Left ventricle myocardium inferior (tissue), 1 donor: ENCODE data around the gene CHRM2. TPM values are rescaled to one million over a fixed set of nuclear protein-coding genes. Genes with fewer than 3 reads are reported as not detected.
A peak's percentile ranks its signal among the peaks of the same experiment; 100 is the strongest.

ENCODE experiments used
- DNase-seq: peaks from one replicate; pipeline ENCODE4 v3.0.0-alpha.2; 2020
- H3K27ac ChIP-seq: fragments of 200-600 bp; replicated peaks from 2 replicates; pipeline ENCODE4 v1.8.0; 2021
- H3K27me3 ChIP-seq: fragments of 200-600 bp; 2 replicates; pipeline ENCODE4 v1.8.0; 2021; ENCODE audit warnings: low read depth
- H3K36me3 ChIP-seq: fragments of 200-600 bp; 2 replicates; pipeline ENCODE4 v1.8.0; 2021
- H3K4me1 ChIP-seq: fragments of 200-600 bp; 2 replicates; pipeline ENCODE4 v1.8.0; 2021
- H3K4me3 ChIP-seq: fragments of 200-600 bp; 2 replicates; pipeline ENCODE4 v1.8.0; 2021; ENCODE audit warnings: mild to moderate bottlenecking, moderate library complexity
- H3K9me3 ChIP-seq: fragments of 200-600 bp; replicated peaks from 2 replicates; pipeline ENCODE4 v1.8.0; 2021
- CTCF ChIP-seq: fragments of 200-600 bp; IDR thresholded peaks from 2 replicates; pipeline ENCODE4 v1.8.0; 2021; ENCODE audit warnings: antibody characterized with exemption, mild to moderate bottlenecking, borderline replicate concordance
- intact Hi-C: fragments of 100-400 bp; cut with micrococcal nuclease; formaldehyde crosslinking; loops from one replicate; pipeline ENCODE4 v1.11.0; 2022
- total RNA-seq: library from RNA; stranded (reverse); fragmentation: NEBNext Ultra II Directional; extraction: Animal tissue kit (Norgen Biotek cat#: 25700); gene quantifications from one replicate; pipeline ENCODE4 v1.2.1, GENCODE V29; 2021
- donor health status: DM: no; HTN: yes; CAD: no; lungs with severe emphysema.

Gene CHRM2
- total RNA-seq, 1 donor from 2014 or later: 76.2 TPM

- Histone ChIP-seq H3K36me3 (peaks cover 3% of the 10 kb centered on the region), H3K27ac (peak overlapping the region; percentile 0), H3K4me1 (peaks cover 37% of the 10 kb centered on the region), H3K9me3 (peaks cover 6% of the 10 kb centered on the region), H3K4me3 (no peak overlapping the region), H3K27me3 (no peaks in the 10 kb centered on the region)
- no peak for DNase-seq
- intact Hi-C loops: no loop called here
- no peak for TF ChIP-seq CTCF
Observed at GRCh38 chr7:136956232-136956631, 87.8 kb downstream of the CHRM2 start.

- no peaks in the 10 kb centered on the region for H3K27me3 ChIP-seq
- H3K27ac ChIP-seq: peak overlapping the region; percentile 0
- no peak for TF ChIP-seq CTCF
- no peak overlapping the region for H3K4me3 ChIP-seq
- H3K9me3 ChIP-seq: peaks cover 6% of the 10 kb centered on the region
- H3K4me1 ChIP-seq: peaks cover 34% of the 10 kb centered on the region
- H3K36me3 ChIP-seq: peaks cover 3% of the 10 kb centered on the region
- DNase-seq: no peak
- intact Hi-C loops: no loop called here
Observed at GRCh38 chr7:136956671-136957070, 88.2 kb downstream of the CHRM2 start.

GRCh38 chr7:136957391-136957790 is 88.9 kb downstream of the CHRM2 start:
- intact Hi-C loops: no loop called here

GRCh38 chr7:136958016-136958415 is 89.6 kb downstream of the CHRM2 start:
- no peak for TF ChIP-seq CTCF
- no peak overlapping the region for H3K4me3 ChIP-seq
- H3K4me1 ChIP-seq: peaks cover 40% of the 10 kb centered on the region
- intact Hi-C loops: no loop called here
- H3K27me3 ChIP-seq: no peaks in the 10 kb centered on the region
- peaks cover 3% of the 10 kb centered on the region for H3K36me3 ChIP-seq
- no peak overlapping the region for H3K27ac ChIP-seq
- no peak for DNase-seq
- no peaks in the 10 kb centered on the region for H3K9me3 ChIP-seq

More at GRCh38 chr7:136957391-136957790, 88.9 kb downstream of the CHRM2 start:
- H3K4me1 ChIP-seq: peaks cover 36% of the 10 kb centered on the region
- peaks cover 6% of the 10 kb centered on the region for H3K9me3 ChIP-seq
- H3K27ac ChIP-seq: peak overlapping the region; percentile 0
- H3K36me3 ChIP-seq: peaks cover 3% of the 10 kb centered on the region
- no peak for DNase-seq
- no peak overlapping the region for H3K4me3 ChIP-seq
- H3K27me3 ChIP-seq: no peaks in the 10 kb centered on the region
- TF ChIP-seq CTCF: no peak

- H3K36me3 ChIP-seq: no peaks in the 10 kb centered on the region
- H3K9me3 ChIP-seq: no peaks in the 10 kb centered on the region
- intact Hi-C loops: no loop called here
- H3K4me1 ChIP-seq: peaks cover 35% of the 10 kb centered on the region
- TF ChIP-seq CTCF: no peak
- no peak overlapping the region for H3K4me3 ChIP-seq
- peak overlapping the region; percentile 20 for H3K27ac ChIP-seq
- no peak for DNase-seq
- no peaks in the 10 kb centered on the region for H3K27me3 ChIP-seq
Observed at GRCh38 chr7:136964347-136964746, 95.9 kb downstream of the CHRM2 start.

- no peak for TF ChIP-seq CTCF
- intact Hi-C loops: no loop called here
- no peaks in the 10 kb centered on the region for H3K27me3 ChIP-seq
- H3K36me3 ChIP-seq: no peaks in the 10 kb centered on the region
- no peaks in the 10 kb centered on the region for H3K9me3 ChIP-seq
- DNase-seq: no peak
- H3K4me3 ChIP-seq: no peak overlapping the region
- H3K27ac ChIP-seq: no peak overlapping the region
- peaks cover 39% of the 10 kb centered on the region for H3K4me1 ChIP-seq
Observed at GRCh38 chr7:136966825-136967224, 98.4 kb downstream of the CHRM2 start.
